Inferior parietal cortex (tissue), 1 donor: ENCODE data around the gene SURF6.
"Not testable (repeated sequence)": the region's sequence is repeated elsewhere in the genome, so short reads cannot be mapped to it uniquely, and the experiment has no call there.

Experiments used
- DNase-seq: peaks from one replicate; pipeline ENCODE4 v3.0.0-alpha.2; 2016; ENCODE audit errors: extremely low spot score

The SURF6 gene

DNA sequence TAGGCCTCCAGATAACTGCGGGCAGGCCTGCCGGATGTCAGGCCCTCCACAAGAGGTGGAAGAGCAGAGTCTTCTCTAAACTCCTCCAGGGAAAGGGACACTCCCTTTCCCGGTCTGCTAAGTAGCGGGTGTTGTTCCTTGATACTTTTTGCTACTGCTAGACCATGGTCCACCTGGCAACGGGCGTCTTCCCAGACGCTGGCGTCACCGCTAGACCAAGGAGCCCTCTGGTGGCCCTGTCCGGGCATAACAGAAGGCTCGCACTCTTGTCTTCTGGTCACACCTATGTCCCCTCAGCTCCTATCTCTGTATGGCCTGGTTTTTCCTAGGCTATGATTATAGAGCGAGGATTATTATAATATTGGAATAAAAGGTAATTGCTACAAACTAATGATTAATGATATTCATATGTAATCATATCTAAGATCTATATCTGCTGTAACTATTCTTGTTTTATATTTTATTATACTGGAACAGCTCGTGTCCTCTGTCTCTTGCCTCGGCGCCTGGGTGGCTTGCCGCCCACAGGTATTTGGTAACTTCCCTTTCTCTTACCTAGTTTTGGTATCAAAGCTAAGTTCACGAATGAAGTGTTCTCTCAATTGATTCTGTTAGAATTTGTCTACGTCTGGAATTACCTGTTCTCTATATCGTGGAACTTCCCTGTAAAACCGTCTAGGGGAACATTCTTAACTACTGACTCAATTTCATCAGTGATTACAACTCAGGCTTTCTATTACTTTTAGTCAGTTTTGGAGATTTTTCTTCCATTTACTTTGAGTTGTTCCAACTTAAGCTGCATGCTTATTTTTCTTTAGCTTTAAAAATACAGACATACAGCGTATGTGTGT, 6.5 kb downstream of the SURF6 start:
- not testable (repeated sequence) for DNase-seq

DNA sequence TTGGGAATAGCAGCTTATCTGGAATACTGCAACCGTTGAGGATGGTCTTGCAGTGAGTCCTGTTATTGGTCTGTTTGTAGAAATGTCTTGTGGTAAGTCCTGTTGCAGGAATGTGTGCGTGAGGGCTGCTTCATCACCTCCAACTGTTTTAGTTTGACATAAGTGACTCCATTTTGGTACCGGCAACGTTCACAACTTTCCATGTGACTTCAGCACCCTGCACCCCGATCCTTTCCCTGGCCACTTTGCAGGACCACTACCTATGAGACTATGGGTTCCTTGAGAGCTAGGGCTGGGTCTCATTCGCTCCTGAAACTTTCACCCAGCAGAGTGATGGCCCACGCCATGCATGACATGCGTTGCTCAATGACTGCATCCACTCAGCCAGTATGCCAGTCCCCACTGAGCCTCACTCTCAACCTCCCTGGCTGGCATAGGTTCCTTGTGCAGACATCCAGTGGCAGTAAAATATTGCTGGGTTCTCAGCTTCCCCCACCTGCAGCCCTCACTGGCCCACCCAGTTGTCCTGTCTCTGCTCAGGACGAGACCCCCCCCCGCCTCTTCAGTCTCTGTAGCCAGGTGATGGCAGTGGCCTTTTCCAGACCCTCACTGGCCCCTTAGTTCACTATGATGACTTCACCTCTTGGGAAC, 8.0 kb downstream of the SURF6 start:
- DNase-seq: no peak

GRCh38 chr9:133327021-133327420, 9.0 kb downstream of the SURF6 start:
- not testable (repeated sequence) for DNase-seq

- DNase-seq: no peak
These were observed 11.8 kb downstream of the SURF6 start for GRCh38 chr9:133323991-133324703.

- no peak for DNase-seq
These were observed 12.8 kb downstream of the SURF6 start for GRCh38 chr9:133323211-133323610.

GRCh38 chr9:133322701-133323100, 13.3 kb downstream of the SURF6 start:
- no peak for DNase-seq

DNA sequence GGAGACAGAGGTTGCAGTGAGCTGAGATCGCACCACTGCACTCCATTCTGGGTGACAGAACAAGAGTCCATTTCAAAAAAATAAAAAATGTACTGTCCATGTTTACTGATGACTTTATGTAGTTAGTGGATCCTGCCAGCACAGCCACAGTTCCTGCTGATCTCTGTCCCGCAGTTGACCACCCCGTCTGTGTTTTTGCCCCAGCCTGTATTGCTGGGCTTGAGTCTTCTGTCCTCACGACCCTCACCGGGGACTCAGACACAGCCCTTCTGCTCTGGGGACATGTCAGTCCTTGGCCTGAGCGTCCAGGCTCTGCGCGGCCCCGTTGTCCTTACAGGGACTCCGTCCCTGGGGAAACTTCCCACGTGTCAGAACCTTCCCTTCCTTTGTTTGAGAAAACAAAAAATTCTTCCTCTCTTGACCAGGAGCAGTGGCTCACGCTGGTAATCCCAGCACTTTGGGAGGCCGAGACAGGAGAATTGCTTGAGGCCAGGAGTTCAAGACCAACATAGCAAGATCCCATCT, 14.5 kb downstream of the SURF6 start:
- no peak for DNase-seq

DNA sequence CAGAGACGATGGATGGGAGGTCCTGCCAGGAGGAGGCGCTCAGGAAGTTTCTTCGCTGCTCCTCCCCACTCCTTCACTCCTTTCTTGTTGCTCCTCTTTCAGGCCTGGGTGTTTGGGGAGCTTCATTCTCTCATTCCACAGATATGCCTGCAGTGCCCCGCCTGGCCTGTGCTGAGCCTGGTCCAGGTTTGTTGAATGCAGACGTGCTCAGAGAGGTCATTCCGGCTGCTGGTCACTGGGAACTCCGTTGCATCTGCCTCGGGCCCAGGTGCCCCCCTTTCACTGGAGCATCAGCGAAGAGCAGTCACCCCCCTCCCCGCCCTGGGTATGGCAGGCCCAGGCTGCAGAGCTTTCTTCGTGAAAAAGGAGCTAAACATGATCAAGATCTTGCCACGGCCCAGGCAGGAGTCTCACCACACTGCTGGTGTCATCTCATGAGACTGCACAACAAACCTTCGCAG, 15.5 kb downstream of the SURF6 start:
- no peak for DNase-seq

GRCh38 chr9:133317551-133317950, 18.4 kb downstream of the SURF6 start:
- not testable (repeated sequence) for DNase-seq

DNA sequence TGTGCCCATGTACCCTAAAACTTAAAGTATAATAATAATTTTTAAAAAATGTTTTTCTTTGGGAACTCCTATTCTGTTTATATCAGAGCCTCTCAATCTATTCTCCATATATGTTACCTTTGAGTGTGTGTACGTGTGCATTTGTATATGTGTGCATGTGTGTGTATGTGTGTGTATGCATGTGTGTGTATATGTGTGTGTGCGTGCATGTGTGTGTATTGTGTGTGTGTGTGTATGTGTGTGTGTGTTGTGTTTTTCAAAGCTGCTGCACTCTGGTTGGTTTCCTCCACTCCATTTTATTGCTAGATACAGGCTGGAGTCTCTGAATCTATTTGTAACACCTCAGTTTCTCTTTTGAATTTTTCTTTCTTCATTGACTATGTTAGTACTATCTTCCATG, 20.0 kb downstream of the SURF6 start:
- DNase-seq: no peak

DNA sequence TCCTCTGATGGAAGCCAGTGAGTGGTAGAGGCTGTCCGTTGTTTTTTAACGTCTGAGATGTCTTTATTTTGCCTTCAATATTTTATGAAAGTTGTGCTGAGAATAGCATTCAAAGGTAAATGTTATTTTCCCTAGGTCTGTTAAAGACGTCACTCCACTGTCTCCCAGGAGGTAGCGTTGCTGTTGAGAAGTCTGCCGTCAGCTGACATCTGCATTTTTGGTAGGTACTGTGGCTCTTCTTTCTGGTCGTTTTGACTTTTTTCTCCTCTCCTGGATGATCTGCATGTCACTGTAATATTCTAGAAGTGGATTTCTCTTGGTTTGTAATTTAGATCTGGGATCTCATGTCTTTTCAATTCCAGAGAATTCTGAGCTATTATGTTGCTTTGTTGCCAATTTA, 26.4 kb downstream of the SURF6 start:
- no peak for DNase-seq

GRCh38 chr9:133307301-133307700, 28.7 kb downstream of the SURF6 start:
- DNase-seq: no peak

DNA sequence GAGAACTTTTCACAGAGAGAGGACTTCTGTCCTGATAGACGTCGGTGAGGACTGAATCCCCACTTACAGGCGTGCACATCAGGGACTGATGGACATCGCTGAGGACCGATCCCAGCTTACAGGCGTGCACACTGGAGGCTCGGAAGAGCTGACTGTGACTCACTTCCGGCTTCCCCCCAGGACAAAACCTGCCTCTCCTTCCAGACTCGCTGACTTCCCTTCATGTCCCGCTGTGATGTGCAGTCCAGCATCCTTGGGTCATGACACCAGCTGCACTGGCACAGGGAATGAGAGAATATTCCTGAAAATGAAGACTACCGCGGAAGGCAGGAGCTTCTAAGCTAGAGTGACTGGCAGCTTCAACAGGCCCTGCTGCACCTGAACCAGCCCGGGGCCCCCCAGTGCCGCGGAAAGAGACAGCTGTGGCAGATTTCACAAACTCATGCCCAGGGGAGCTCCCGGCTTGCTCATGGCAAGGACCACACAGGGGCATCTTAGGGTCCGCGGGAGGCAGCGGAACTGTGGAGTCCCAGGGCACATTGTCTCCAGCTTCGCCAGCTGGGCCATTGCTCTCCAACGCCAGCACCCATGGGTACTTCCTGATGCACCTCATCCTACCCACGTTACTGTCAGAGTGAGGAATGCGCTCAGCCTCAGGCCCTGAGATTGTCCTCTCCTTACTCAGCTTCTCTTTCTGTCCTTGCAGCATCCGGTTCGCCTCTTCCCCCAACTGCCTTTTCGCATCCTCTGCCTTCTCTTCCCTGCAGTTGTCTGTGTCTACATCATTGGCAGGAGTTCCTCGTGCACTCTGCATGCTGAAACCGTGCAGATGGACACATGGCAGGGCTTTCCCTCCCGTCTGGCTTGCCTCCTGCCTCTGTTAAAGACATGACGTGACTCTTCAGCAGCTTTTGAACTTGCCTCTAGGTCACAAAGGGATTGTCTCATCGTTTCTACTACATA, 29.5 kb downstream of the SURF6 start:
- DNase-seq: no peak

GRCh38 chr9:133305731-133306130, 30.3 kb downstream of the SURF6 start:
- no peak for DNase-seq

DNA sequence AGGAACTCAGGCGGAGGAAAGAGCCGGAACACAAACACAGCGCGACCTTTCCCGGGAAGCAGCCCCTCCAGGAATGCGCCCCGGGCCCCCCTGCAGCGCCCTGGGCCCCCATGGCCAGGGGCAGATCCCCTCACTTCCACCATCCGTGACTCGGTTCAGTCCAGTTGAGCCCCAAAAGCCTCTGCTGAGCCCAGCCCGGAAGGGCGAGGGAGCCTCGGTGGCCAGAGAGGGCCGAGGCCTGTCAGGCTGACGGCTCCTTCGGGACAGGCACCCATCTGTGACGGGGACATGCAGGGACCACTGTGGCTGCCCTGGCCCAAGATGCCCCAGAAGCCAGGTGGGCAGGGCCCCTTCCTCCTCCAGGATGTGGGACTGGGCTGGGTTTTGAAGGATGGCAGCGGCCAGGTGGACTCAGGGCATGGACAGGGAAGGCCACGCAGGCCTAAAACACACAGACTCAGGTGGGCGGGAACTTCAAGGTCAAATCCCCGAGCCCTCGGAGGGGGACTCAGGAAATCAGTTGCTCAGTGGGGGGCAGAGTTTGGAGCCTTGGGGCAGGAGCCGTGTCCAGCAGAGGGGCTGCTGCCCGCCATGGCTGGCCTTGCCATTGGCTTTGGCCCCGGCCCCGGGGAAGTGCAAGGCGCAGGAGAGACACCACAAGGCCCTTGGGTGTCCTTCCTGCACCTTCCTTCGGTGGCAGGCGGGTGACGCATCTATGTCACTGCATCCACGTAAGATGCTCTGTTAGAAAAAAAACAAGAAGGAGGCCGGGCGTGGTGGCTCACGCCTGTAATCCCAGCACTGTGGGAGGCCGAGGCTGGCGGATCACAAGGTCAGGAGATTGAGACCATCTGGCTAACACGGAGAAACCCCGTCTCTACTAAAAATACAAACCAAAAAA, 31.3 kb downstream of the SURF6 start:
- DNase-seq: no peak

DNA sequence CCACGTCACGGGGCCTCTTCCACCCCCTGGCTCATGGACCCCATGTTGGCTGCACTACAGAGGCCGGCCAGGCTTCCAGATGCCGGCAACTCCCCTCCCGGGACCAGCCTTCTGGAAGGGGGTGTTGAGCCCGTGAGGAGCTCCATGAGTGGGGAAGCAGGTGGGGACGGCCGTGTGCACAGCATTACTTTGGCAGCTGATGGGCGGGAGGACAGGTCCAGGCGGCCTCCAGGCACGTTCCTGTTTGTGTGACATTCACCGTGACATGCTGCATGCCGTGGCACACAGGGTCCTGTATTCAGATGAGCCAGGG, 31.9 kb downstream of the SURF6 start:
- DNase-seq: no peak

DNA sequence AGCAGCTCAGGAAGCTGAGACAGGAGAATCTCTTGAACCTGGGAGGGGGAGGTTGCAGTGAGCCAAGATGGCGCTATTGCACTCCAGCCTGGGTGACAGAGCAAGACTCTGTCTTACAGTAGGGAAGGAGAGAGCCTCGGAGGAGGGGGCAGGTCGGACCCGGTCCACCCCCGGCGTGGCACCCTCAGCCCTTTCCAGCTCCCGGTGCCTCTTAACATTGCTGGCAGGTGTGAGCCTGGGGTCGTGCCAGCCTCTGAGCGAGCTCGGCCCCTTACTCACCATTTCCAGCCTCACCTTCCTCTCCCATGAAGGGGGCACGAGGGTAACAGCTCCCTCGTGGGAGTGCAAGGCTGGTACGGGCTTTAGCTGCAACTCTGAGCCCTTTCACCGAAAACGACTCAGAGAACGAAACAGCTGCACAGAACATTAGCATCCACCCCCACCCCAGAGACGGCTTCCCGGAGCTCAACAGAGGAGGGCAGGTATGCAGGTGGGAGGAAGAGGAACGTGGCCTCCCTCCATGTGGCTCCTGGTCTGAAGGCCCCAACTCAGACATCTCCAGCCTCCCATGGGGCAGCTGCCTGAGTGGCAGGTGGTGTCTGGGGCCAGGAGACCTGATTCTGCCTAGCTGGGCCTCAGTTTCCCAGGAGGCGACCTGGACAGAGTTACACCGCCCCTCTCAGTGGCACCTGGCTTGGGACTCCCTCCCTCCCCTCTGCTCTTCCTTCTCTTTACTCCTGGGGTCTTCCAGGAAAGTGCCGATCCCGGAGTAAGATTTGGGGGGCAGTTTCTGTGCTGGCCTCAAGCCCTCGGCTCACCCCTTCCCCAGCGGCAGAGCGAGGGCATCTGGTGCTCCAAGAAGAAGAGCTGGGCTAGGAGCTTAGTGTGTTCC, 32.5 kb downstream of the SURF6 start:
- no peak for DNase-seq

GRCh38 chr9:133301253-133302230, 34.4 kb downstream of the SURF6 start:
- no peak for DNase-seq
